Endothelial cell of umbilical vein (primary cell): Measurements from ENCODE around the gene SFT2D3. TPM values are rescaled to one million over a fixed set of nuclear protein-coding genes. Genes with fewer than 3 reads are reported as not detected.

ENCODE experiments used
- BruUV-seq: library from RNA; stranded (reverse); fragments of 400-500 nt; replicated peaks from 2 replicates; lab custom pipeline; 2021; lab: Mats Ljungman, UMichigan
- CTCF ChIA-PET: fragments of 300-600, 350-600 bp; sonication (Branson Sonifier 250); formaldehyde crosslinking; loops from one replicate; lab custom pipeline; 2021; ENCODE audit warnings: antibody characterized with exemption, inconsistent platforms; lab: Charles Lee
- POLR2A ChIA-PET: fragments of 300-600, 350-600 bp; sonication (Branson Sonifier 250); formaldehyde crosslinking; loops from one replicate; lab custom pipeline; 2021; ENCODE audit warnings: antibody characterized with exemption, inconsistent platforms; lab: Charles Lee
- DNase-seq: peaks from one replicate; pipeline ENCODE4 v3.0.0-alpha.2; 2011; ENCODE audit warnings: low read depth, low spot score
- FAIRE-seq: peaks from 2 replicates; lab custom pipeline; 2011; peaks lifted over from hg19 to GRCh38; lab: Jason Lieb, UNC
- H2AFZ ChIP-seq: 2 replicates; pipeline ENCODE4 v1.6.0; 2012; ENCODE audit warnings: low read depth, low read length, control low read depth, inconsistent platforms
- H3K27ac ChIP-seq: 2 replicates; pipeline ENCODE4 v1.5.1; 2011; ENCODE audit warnings: low read depth, mild to moderate bottlenecking, control low read depth, low read length, moderate library complexity; ENCODE audit not compliant: insufficient read depth
- H3K27me3 ChIP-seq, 2 experiments: 2 replicates each; pipeline versions ENCODE4 v1.6.0 to v1.6.1; 2011; ENCODE audit warnings: low read length in 2 of 2, mixed read lengths in 1 of 2; ENCODE audit not compliant: control insufficient read depth in 2 of 2, insufficient read depth in 2 of 2
- H3K36me3 ChIP-seq, 2 experiments: 2 replicates in 1 of 2; 3 replicates in 1 of 2; pipeline ENCODE4 v1.5.1; 2011; ENCODE audit warnings: low read length in 2 of 2, mild to moderate bottlenecking in 1 of 2, moderate library complexity in 1 of 2; ENCODE audit not compliant: control insufficient read depth in 2 of 2, insufficient read depth in 2 of 2; ENCODE audit errors: extremely low read depth in 1 of 2
- H3K4me1 ChIP-seq: 3 replicates; pipeline ENCODE4 v1.5.1; 2011; ENCODE audit warnings: mild to moderate bottlenecking, low read length; ENCODE audit not compliant: control insufficient read depth, insufficient read depth; ENCODE audit errors: extremely low read depth
- H3K4me2 ChIP-seq: 2 replicates; pipeline ENCODE4 v1.6.1; 2011; ENCODE audit warnings: low read length, control low read depth, mixed read lengths; ENCODE audit not compliant: insufficient read depth
- H3K4me3 ChIP-seq, 3 experiments: fragments of 200-600 bp in 1 of 3; sonication (generic), shearing (Covaris generic) in 1 of 3; replicated peaks in 1 of 3; 2 replicates each; pipeline ENCODE4 v1.5.1; 2011 to 2016; ENCODE audit warnings: control low read depth in 3 of 3, low read length in 3 of 3, mild to moderate bottlenecking in 2 of 3, inconsistent platforms in 1 of 3, low read depth in 1 of 3, moderate library complexity in 1 of 3; ENCODE audit not compliant: insufficient read depth in 1 of 3
- H3K79me2 ChIP-seq: 2 replicates; pipeline ENCODE4 v1.6.0; 2012; ENCODE audit warnings: low read length, inconsistent platforms; ENCODE audit not compliant: control insufficient read depth, insufficient read depth
- H3K9ac ChIP-seq: replicated peaks from 2 replicates; pipeline ENCODE3; 2011; ENCODE audit warnings: low read length, control low read depth; ENCODE audit not compliant: insufficient read depth; ENCODE audit errors: extremely low read depth
- H3K9me1 ChIP-seq: replicated peaks from 3 replicates; pipeline ENCODE4 v1.6.0; 2011; ENCODE audit warnings: mild to moderate bottlenecking, low read length; ENCODE audit not compliant: control insufficient read depth, insufficient read depth; ENCODE audit errors: extremely low read depth
- H3K9me3 ChIP-seq: replicated peaks from 2 replicates; pipeline ENCODE4 v1.5.1; 2012; ENCODE audit warnings: low read length, inconsistent platforms; ENCODE audit not compliant: control insufficient read depth, insufficient read depth
- H4K20me1 ChIP-seq: replicated peaks from 2 replicates; pipeline ENCODE3; 2011; ENCODE audit warnings: mild to moderate bottlenecking, low read length; ENCODE audit not compliant: control insufficient read depth, insufficient read depth; ENCODE audit errors: extremely low read depth
- EZH2 ChIP-seq: IDR thresholded peaks from 2 replicates; pipeline ENCODE4 v1.6.1; 2012; ENCODE audit warnings: borderline replicate concordance, low read depth, mild to moderate bottlenecking, moderate library complexity, low read length, inconsistent platforms; ENCODE audit not compliant: severe bottlenecking
- FOS ChIP-seq: IDR thresholded peaks from 2 replicates; pipeline ENCODE4 v1.6.1; 2011; ENCODE audit warnings: mild to moderate bottlenecking, low read length, moderate library complexity, borderline replicate concordance; ENCODE audit not compliant: insufficient read depth
- GATA2 ChIP-seq: IDR thresholded peaks from 2 replicates; pipeline ENCODE4 v1.7.0; 2011; ENCODE audit warnings: low read depth, mild to moderate bottlenecking, moderate library complexity, mixed read lengths, low read length; ENCODE audit not compliant: insufficient read length, insufficient read depth
- JUN ChIP-seq: IDR thresholded peaks from 2 replicates; pipeline ENCODE4 v1.6.1; 2011; ENCODE audit warnings: borderline replicate concordance, low read depth; ENCODE audit not compliant: insufficient read length, insufficient read depth
- MYC ChIP-seq: IDR thresholded peaks from one replicate; pipeline ENCODE4 v1.6.1; 2011; ENCODE audit warnings: mild to moderate bottlenecking, low read depth, low read length
- POLR2A ChIP-seq: IDR thresholded peaks from 2 replicates; pipeline ENCODE4 v1.6.1; 2012; ENCODE audit warnings: low read depth, mild to moderate bottlenecking, control low read depth, low read length
- POLR2AphosphoS5 ChIP-seq: IDR thresholded peaks from 2 replicates; pipeline ENCODE4 v1.6.1; 2012; ENCODE audit warnings: low read depth, mild to moderate bottlenecking, control low read depth, low read length, moderate library complexity; ENCODE audit not compliant: insufficient read depth
- dilution Hi-C: fragments of 300-500 bp; cut with MboI; formaldehyde crosslinking; loops from one replicate; pipeline ENCODE4 v1.15.0; 2019; ENCODE audit warnings: low sequenced_read_pairs; ENCODE audit not compliant: extremely low pct_ligation_motif_present
- intact Hi-C: fragments of 100-400 bp; cut with micrococcal nuclease; formaldehyde crosslinking; loops from one replicate; pipeline ENCODE4 v1.10.0; 2022
- polyA plus RNA-seq, 4 experiments: library from polyadenylated mRNA; depleted of rRNA in 3 of 4; stranded (reverse) in 3 of 4; unstranded in 1 of 4; fragments of >200 nt; gene quantifications; 2 replicates each; pipeline versions ENCODE4 v1.2.1 to v1.2.3, GENCODE V29; 2011 to 2012; ENCODE audit warnings: missing spikeins in 1 of 4
- total RNA-seq: library from RNA; stranded (reverse); gene quantifications from 2 replicates; pipeline ENCODE4 v1.2.3, GENCODE V29; 2021
- TF ChIP-seq, protein P1 (sequence below), 2 donors: IDR thresholded peaks; 1 replicate in 1 of 2; 2 replicates in 1 of 2; pipeline ENCODE4 v1.5.1; 2011; ENCODE audit warnings: low read length in 2 of 2, mild to moderate bottlenecking in 2 of 2, moderate library complexity in 2 of 2, control low read depth in 1 of 2, inconsistent platforms in 1 of 2, low read depth in 1 of 2; ENCODE audit not compliant: insufficient read depth in 1 of 2; ENCODE audit errors: extremely low read depth in 1 of 2
- TF ChIP-seq, protein P2 (sequence below): IDR thresholded peaks from 2 replicates; pipeline ENCODE4 v1.6.1; 2011; ENCODE audit not compliant: insufficient read depth, insufficient read length

The SFT2D3 gene
- total and polyA plus RNA-seq, 2 donors (not counting 3 experiments of a cell fraction or from before 2014, with no cell fraction given) = 4.5 to 4.7 TPM

DNA sequence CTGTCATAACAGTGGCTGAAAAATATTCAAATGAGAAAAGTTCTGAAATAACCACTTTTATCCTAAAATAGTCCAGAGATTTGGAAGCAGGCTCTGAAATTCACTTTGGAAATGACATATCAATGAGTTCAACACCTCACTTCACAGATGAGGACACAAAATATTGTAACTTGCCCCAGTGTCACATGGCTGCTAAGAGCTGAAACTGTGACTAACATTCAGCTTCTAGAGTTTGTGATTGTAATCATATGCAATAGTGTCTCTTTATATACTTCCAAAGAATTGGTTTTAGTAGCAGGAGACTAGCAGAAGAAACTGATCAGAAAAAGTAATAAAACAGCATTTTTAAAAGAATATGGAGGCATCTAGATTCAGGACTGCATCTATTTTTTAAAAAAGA is 52.1 kb downstream of the SFT2D3 start:
- dilution Hi-C loops (no loop called here), intact Hi-C loops (no loop called here)
- no peak overlapping the region for H3K4me2 ChIP-seq
- H3K9ac ChIP-seq = no peak overlapping the region
- BruUV-seq = no TSS peak
- no peaks in the 10 kb centered on the region for H3K79me2 ChIP-seq
- no peaks in the 10 kb centered on the region for H3K27me3 ChIP-seq
- no peaks in the 10 kb centered on the region for H3K9me1 ChIP-seq
- DNase-seq (no peak), FAIRE-seq (no peak)
- no peaks in the 10 kb centered on the region for H4K20me1 ChIP-seq
- no peak overlapping the region for H3K4me3 ChIP-seq
- peaks cover 3% of the 10 kb centered on the region for H3K4me1 ChIP-seq
- H3K36me3 ChIP-seq = peaks cover 0 to 2% of the 10 kb centered on the region in 2 experiments
- no peaks in the 10 kb centered on the region for H3K9me3 ChIP-seq
- TF ChIP-seq POLR2AphosphoS5 (no peak), JUN (no peak), MYC (no peak), GATA2 (no peak), EZH2 (no peak), POLR2A (no peak), FOS (no peak)
- TF ChIP-seq, protein P1, sequence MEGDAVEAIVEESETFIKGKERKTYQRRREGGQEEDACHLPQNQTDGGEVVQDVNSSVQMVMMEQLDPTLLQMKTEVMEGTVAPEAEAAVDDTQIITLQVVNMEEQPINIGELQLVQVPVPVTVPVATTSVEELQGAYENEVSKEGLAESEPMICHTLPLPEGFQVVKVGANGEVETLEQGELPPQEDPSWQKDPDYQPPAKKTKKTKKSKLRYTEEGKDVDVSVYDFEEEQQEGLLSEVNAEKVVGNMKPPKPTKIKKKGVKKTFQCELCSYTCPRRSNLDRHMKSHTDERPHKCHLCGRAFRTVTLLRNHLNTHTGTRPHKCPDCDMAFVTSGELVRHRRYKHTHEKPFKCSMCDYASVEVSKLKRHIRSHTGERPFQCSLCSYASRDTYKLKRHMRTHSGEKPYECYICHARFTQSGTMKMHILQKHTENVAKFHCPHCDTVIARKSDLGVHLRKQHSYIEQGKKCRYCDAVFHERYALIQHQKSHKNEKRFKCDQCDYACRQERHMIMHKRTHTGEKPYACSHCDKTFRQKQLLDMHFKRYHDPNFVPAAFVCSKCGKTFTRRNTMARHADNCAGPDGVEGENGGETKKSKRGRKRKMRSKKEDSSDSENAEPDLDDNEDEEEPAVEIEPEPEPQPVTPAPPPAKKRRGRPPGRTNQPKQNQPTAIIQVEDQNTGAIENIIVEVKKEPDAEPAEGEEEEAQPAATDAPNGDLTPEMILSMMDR (IDR thresholded peaks at IDR 0.05; ENCODE audit: extremely low read depth in 1 of 2, insufficient read depth in 1 of 2, low read depth in 1 of 2, low read length in 2 of 2) = no peak
- TF ChIP-seq, protein P2, sequence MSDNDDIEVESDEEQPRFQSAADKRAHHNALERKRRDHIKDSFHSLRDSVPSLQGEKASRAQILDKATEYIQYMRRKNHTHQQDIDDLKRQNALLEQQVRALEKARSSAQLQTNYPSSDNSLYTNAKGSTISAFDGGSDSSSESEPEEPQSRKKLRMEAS = no peak
- no peak overlapping the region for H3K27ac ChIP-seq
- no peak overlapping the region for H2AFZ ChIP-seq
- ChIA-PET POLR2A (no interaction called here), CTCF (interaction anchor here (1.0 kb wide), 1 partner anchor 162 kb away, joined by 3 read pairs; no protein-coding TSS in a partner anchor)
